Stimulated activated CD4-positive, alpha-beta T cell treated with anti-CD3 and anti-CD28 coated beads, Interleukin-4, amount 100 ng/mL, for 1 hour (primary cell): ENCODE measurements around the gene SERF1B.
"Not testable (repeated sequence)": the region's sequence is repeated elsewhere in the genome, so short reads cannot be mapped to it uniquely, and the experiment has no call there.

Experiments used
- DNase-seq: peaks from one replicate; pipeline ENCODE4 v3.0.0-alpha.2; 2020

SERF1B gene

GRCh38 chr5:70025106-70025844, at the start of gene SERF1B:
Gene SERF1B, plus strand, starts transcription at chr5:70025251. Its CDS starts 201 bp downstream, at chr5:70025452.
- DNase-seq = not testable (repeated sequence)

GRCh38 chr5:69991713-69992112, 33.3 kb upstream of the SERF1B start:
- DNase-seq = not testable (repeated sequence)

DNA sequence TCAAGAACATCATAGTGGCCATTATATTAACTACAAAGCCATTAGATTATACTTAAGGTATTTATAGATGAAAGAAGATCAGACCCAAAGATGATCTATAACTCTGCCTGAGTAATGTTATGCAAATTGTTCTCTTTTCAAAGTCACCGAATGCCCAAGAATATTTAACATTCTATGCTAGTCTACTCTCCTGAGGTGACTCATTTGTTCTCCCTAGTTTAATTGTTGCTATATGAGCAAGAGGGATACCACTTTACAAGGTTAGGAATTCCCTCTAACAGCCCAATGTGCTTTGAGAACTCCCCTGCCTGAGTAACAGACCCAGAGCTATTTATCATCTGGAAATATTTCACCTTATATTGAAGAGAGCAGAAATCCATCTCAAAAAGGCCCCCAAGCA, 29.5 kb upstream of the SERF1B start:
- not testable (repeated sequence) for DNase-seq

DNA sequence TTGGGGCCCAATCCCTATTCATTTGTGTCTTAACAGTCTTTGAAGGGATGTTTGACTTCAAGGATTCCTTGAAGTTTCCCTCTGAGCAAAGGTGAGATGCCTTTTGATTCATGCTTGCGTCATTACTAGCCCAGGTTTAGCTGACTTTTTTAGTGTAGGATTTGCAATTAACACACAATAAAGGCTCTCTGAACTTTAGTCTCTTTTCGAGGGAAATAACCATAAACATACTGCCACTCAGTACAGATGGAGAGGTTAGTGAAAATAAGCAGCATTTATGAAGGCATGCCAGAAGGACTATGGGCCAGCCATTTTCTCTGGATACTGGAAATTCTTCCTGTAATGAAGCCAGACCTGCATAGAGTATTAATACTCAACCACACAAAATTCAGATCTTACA, 4.4 kb upstream of the SERF1B start:
- DNase-seq = not testable (repeated sequence)

DNA sequence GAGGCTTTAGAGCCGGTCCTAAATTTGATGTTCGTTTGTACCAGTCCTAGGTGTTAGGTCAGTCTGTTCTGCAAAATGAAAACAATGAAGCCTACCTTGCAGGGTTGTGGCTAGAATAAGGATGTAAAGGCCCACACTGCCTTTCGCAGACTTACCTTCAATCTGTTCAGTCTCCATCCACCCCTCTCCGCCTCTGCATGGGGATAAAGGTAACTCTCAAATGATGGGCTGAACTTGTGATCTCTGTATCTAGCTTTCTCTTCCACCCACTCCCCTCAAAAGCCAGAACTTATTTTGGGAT, 744 bp downstream of the SERF1B start:
- DNase-seq = not testable (repeated sequence)

DNA sequence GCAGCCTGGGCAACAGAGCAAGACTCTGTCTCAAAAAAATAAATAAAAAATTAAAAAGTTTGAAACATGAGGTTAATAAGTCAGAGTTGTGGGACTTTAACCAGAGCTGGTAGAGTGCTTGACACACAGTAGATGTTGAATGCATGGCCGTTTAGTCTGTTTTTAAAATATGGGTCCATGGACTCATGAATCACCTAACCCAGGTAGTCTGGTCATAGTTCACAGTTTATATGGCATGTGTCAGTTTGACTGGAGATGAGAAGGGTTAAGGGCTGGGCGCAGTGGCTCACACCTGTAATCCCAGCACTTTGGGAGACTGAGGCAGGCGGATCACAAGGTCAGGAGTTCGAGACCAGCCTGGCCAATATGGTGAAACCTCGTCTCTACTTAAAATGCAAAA, 6.2 kb downstream of the SERF1B start:
- DNase-seq = not testable (repeated sequence)

DNA sequence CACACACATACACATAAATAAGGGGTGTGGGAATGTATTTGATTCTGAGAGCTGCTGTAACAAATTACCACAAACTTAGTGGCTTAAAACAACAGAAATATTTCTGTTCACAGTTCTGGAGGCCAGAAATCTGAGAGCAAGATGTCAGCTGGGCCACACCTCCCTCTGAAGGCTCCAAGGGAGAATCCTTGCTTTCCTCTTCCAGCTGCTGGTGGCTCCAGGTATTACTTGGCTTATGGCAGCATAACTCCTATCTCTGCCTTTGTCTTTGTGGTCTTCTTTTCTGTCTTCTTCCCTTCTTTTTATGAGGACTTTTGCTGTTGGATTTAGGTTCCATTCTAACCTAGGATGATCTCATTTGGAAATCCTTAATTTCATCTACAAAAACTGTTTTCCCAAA, 16.4 kb downstream of the SERF1B start:
- not testable (repeated sequence) for DNase-seq

DNA sequence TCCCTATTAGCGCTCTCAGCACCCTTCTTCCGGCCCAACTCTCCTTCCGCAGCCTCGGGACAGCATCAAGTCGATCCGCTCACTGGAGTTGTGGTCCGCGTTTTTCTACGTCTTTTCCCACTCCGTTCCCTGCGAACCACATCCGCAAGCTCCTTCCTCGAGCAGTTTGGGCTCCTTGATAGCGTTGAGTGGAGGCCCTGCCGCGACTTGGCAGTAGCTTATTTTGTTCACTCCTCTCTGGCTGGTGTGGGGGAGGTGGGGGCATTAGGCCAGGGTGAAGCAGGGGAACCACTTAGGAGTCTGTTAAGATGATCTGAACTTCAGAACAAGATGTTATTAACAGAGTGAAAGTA, 24.7 kb downstream of the SERF1B start:
- not testable (repeated sequence) for DNase-seq

- not testable (repeated sequence) for DNase-seq
These were observed 31.4 kb downstream of the SERF1B start for GRCh38 chr5:70056289-70056942.

- DNase-seq = not testable (repeated sequence)
These were observed 32.1 kb downstream of the SERF1B start for GRCh38 chr5:70057140-70057539.

DNA sequence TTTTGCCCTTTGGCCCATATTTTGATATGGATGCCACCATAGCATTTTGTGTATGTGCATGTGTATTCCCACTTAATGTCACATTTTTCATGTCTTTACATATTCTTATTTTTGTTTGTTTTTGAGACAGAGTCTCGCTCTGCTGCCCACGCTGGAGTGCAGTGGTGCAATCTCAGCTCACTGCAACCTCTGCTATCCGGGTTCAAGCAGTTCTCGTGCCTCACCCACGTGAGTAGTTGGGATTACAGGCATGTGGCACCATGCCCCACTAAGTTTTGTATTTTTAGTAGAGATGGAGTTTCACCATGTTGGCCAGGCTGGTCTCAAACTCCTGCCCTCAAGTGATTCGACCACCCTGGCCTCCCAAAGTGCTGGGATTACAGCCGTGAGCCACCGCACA, 52.6 kb downstream of the SERF1B start:
- not testable (repeated sequence) for DNase-seq

- DNase-seq = not testable (repeated sequence)
These were observed 63.9 kb downstream of the SERF1B start for GRCh38 chr5:70088907-70089464.

GRCh38 chr5:70091776-70092175, 66.7 kb downstream of the SERF1B start:
- not testable (repeated sequence) for DNase-seq
